Esophagus squamous epithelium (tissue), 5 donors: Measurements from ENCODE around the gene PLEK2. TPM values are rescaled to one million over a fixed set of nuclear protein-coding genes. Genes with fewer than 3 reads are reported as not detected.

ENCODE experiments used
- DNase-seq: peaks from one replicate; lab custom pipeline; 2025; lab: John Stamatoyannopoulos, UW
- H3K27ac ChIP-seq, 4 donors: fragments of 200-600 bp; sonication (generic); one replicate each; pipeline ENCODE4 v1.5.1; 2016 to 2019; ENCODE audit warnings: mild to moderate bottlenecking in 1 of 4
- H3K27me3 ChIP-seq, 4 donors: fragments of 200-600 bp; sonication (generic); 1 replicate in 3 of 4; 2 replicates in 1 of 4; pipeline versions ENCODE4 v1.5.1 to v1.6.0; 2017 to 2021; ENCODE audit warnings: antibody characterized with exemption in 1 of 4
- H3K36me3 ChIP-seq, 3 donors: fragments of 200-600 bp; sonication (generic); one replicate each; pipeline ENCODE4 v1.5.1; 2016 to 2019
- H3K4me1 ChIP-seq, 3 donors: fragments of 200-600 bp; sonication (generic); one replicate each; pipeline ENCODE4 v1.5.1; 2017 to 2019
- H3K4me3 ChIP-seq, 4 donors: fragments of 200-600 bp; sonication (generic); 1 replicate in 3 of 4; 2 replicates in 1 of 4; pipeline ENCODE4 v1.5.1; 2016 to 2019; ENCODE audit warnings: mild to moderate bottlenecking in 2 of 4, moderate library complexity in 1 of 4
- H3K9me3 ChIP-seq, 3 donors: fragments of 200-600 bp; sonication (generic); one replicate each; pipeline ENCODE4 v1.5.1; 2016 to 2019
- CTCF ChIP-seq, 6 experiments: fragments of 450-650 bp in 4 of 6; fragments of 200-600 bp in 2 of 6; sonication (generic) in 2 of 6; IDR thresholded peaks; one replicate each; pipeline ENCODE4 v1.5.1; 2016 to 2019; ENCODE audit warnings: antibody characterized with exemption in 6 of 6, mild to moderate bottlenecking in 4 of 6, moderate library complexity in 4 of 6
- POLR2A ChIP-seq, 4 donors: fragments of 450-650 bp; IDR thresholded peaks; one replicate each; pipeline ENCODE4 v1.6.1; 2017; ENCODE audit warnings: antibody characterized with exemption in 4 of 4, mild to moderate bottlenecking in 4 of 4, moderate library complexity in 3 of 4
- WGBS, 2 donors: methylation state at CpG; one replicate each; pipeline ENCODE4 v1.1.5; 2018; 5-methylcytosine and 5-hydroxymethylcytosine counted together
- intact Hi-C: fragments of 100-400 bp; cut with DNase I; formaldehyde crosslinking; loops from one replicate; pipeline ENCODE4 v1.15.0; 2022
- total RNA-seq, 4 donors: library from RNA; depleted of rRNA; stranded (reverse); fragments of >200 nt; gene quantifications; one replicate each; pipeline ENCODE4 v1.1.0, GENCODE V29; 2016
- donor health status: DM: yes; HTN: yes; CAD: no.

The PLEK2 gene
- total RNA-seq, 4 donors from 2014 or later: 7.6 to 19.9 (median 13.1) TPM

- Histone ChIP-seq H3K4me1 (peaks cover 0 to 13% (median 4%) of the 10 kb centered on the region in 3 donors), H3K36me3 (no peaks in the 10 kb centered on the region), H3K9me3 (no peaks in the 10 kb centered on the region), H3K27me3 (peaks cover 0 to 4% (median 0%) of the 10 kb centered on the region in 4 donors), H3K4me3 (no peak overlapping the region), H3K27ac (no peak overlapping the region)
- TF ChIP-seq POLR2A (IDR thresholded peaks at IDR 0.05) (no peak), CTCF (IDR thresholded peaks at IDR 0.05) (no peak)
- intact Hi-C loops: no loop called here
- WGBS, 2 donors: 82 to 91% methylated on average over 5 to 6 of the region's 10 CpGs
- DNase-seq: no peak
Measured at GRCh38 chr14:67436006-67436866, 24.3 kb upstream of the PLEK2 start.

- DNase-seq: no peak
- intact Hi-C loops: no loop called here
- Histone ChIP-seq H3K36me3 (no peaks in the 10 kb centered on the region), H3K27me3 (peaks cover 0 to 4% (median 0%) of the 10 kb centered on the region in 4 donors), H3K4me1 (peaks cover 0 to 7% (median 4%) of the 10 kb centered on the region in 3 donors), H3K27ac (no peak overlapping the region), H3K9me3 (no peaks in the 10 kb centered on the region), H3K4me3 (no peak overlapping the region)
- no peak for TF ChIP-seq CTCF (IDR thresholded peaks at IDR 0.05)
- TF ChIP-seq POLR2A (IDR thresholded peaks at IDR 0.05): no peak
- 87 to 91% methylated on average over 4 to 5 of the region's 5 CpGs for WGBS, 2 donors
Measured at GRCh38 chr14:67435603-67436002, 23.6 kb upstream of the PLEK2 start.

- no peak for DNase-seq
- H3K27ac ChIP-seq: no peak overlapping the region
- H3K36me3 ChIP-seq: no peaks in the 10 kb centered on the region
- WGBS, 2 donors: 58 to 74% methylated on average over 7 of the region's 7 CpGs
- no peak overlapping the region for H3K4me3 ChIP-seq
- H3K27me3 ChIP-seq: peaks cover 0 to 10% (median 0%) of the 10 kb centered on the region in 4 donors
- no peaks in the 10 kb centered on the region for H3K9me3 ChIP-seq
- intact Hi-C loops: no loop called here
- peaks cover 3 to 4% (median 3%) of the 10 kb centered on the region in 3 donors for H3K4me1 ChIP-seq
- TF ChIP-seq POLR2A (IDR thresholded peaks at IDR 0.05): no peak
- TF ChIP-seq CTCF (IDR thresholded peaks at IDR 0.05): no peak
Measured at GRCh38 chr14:67432050-67432564, 20.1 kb upstream of the PLEK2 start.

- H3K9me3 ChIP-seq: no peaks in the 10 kb centered on the region
- TF ChIP-seq CTCF (IDR thresholded peaks at IDR 0.05): no peak
- no peak for TF ChIP-seq POLR2A (IDR thresholded peaks at IDR 0.05)
- peaks cover 0 to 27% (median 0%) of the 10 kb centered on the region in 4 donors for H3K27me3 ChIP-seq
- H3K36me3 ChIP-seq: no peaks in the 10 kb centered on the region
- intact Hi-C loops: loop anchor here (10.0 kb wide), 1 partner anchor 135 kb away; no protein-coding TSS in a partner anchor
- no peak overlapping the region for H3K4me3 ChIP-seq
- no peak for DNase-seq
- WGBS, 2 donors: 75 to 87% methylated on average over 9 of the region's 9 CpGs
- H3K4me1 ChIP-seq: peaks cover 3 to 8% (median 4%) of the 10 kb centered on the region in 3 donors
- no peak overlapping the region for H3K27ac ChIP-seq
Measured at GRCh38 chr14:67429510-67430205, 17.7 kb upstream of the PLEK2 start.
